IMR-90 (cell line): ENCODE measurements around the gene GDPD5. TPM values are rescaled to one million over a fixed set of nuclear protein-coding genes. Genes with fewer than 3 reads are reported as not detected.

ENCODE experiments used
- ATAC-seq: fragments of 200-7000 bp; cut with Tn5 transposase; 2 replicates; pipeline ENCODE4 v1.9.1; 2020; ENCODE audit warnings: low read depth, mild to moderate bottlenecking, moderate library complexity
- BruUV-seq: library from RNA; stranded (reverse); fragments of 400-500 nt; replicated peaks from 2 replicates; lab custom pipeline; 2021; lab: Mats Ljungman, UMichigan
- CTCF ChIA-PET: fragments of 300-600 bp; formaldehyde crosslinking; extraction: SDS; loops from one replicate; lab custom pipeline; 2021; ENCODE audit warnings: antibody characterized with exemption; lab: Yijun Ruan, JAX
- POLR2A ChIA-PET: fragments of 300-600 bp; sonication (Branson Sonifier 250); formaldehyde crosslinking; loops from one replicate; lab custom pipeline; 2022; ENCODE audit warnings: antibody characterized with exemption; ENCODE audit not compliant: unreplicated experiment; lab: Charles Lee
- DNase-seq: peaks from one replicate; pipeline ENCODE4 v3.0.0; 2013
- H2AFZ ChIP-seq: replicated peaks from 2 replicates; pipeline ENCODE3; 2013; ENCODE audit warnings: low read length, mild to moderate bottlenecking; ENCODE audit not compliant: poor library complexity
- H2AK5ac ChIP-seq: 2 replicates; pipeline ENCODE4 v1.6.1; 2013; ENCODE audit warnings: low read depth, low read length, inconsistent platforms
- H2AK9ac ChIP-seq: replicated peaks from 2 replicates; pipeline ENCODE3; 2013; ENCODE audit warnings: mild to moderate bottlenecking, low read depth, low read length, moderate library complexity; ENCODE audit not compliant: poor library complexity
- H2BK120ac ChIP-seq: 2 replicates; pipeline ENCODE4 v1.6.1; 2013; ENCODE audit warnings: low read depth, low read length, inconsistent platforms
- H2BK15ac ChIP-seq: 3 replicates; pipeline ENCODE4 v1.6.1; 2013; ENCODE audit warnings: low read depth, low read length, inconsistent platforms
- H2BK20ac ChIP-seq: 2 replicates; pipeline ENCODE4 v1.6.1; 2013; ENCODE audit warnings: low read depth, mild to moderate bottlenecking, inconsistent platforms, low read length, moderate library complexity
- H2BK5ac ChIP-seq: 2 replicates; pipeline ENCODE4 v1.6.1; 2013; ENCODE audit warnings: mild to moderate bottlenecking, low read depth, low read length, inconsistent platforms; ENCODE audit not compliant: poor library complexity, severe bottlenecking
- H3K14ac ChIP-seq: replicated peaks from 2 replicates; pipeline ENCODE4 v1.6.1; 2013; ENCODE audit warnings: low read depth, low read length, inconsistent platforms
- H3K18ac ChIP-seq: 2 replicates; pipeline ENCODE4 v1.6.1; 2013; ENCODE audit warnings: low read depth, low read length, control low read depth
- H3K23ac ChIP-seq: 2 replicates; pipeline ENCODE4 v1.6.1; 2013; ENCODE audit warnings: low read depth, low read length, inconsistent platforms
- H3K27ac ChIP-seq: 2 replicates; pipeline ENCODE4 v1.5.1; 2013; ENCODE audit warnings: mild to moderate bottlenecking, control low read depth, low read length; ENCODE audit not compliant: insufficient read depth
- H3K27me3 ChIP-seq: 2 replicates; pipeline ENCODE4 v1.6.1; 2013; ENCODE audit warnings: low read length; ENCODE audit not compliant: control insufficient read depth, insufficient read depth
- H3K36me3 ChIP-seq: 2 replicates; pipeline ENCODE4 v1.6.1; 2013; ENCODE audit warnings: low read length, mixed read lengths; ENCODE audit not compliant: control insufficient read depth, insufficient read depth
- H3K4ac ChIP-seq: 2 replicates; pipeline ENCODE4 v1.6.1; 2013; ENCODE audit warnings: low read depth, low read length, inconsistent platforms
- H3K4me1 ChIP-seq: 2 replicates; pipeline ENCODE4 v1.6.1; 2013; ENCODE audit warnings: low read length, mixed read lengths; ENCODE audit not compliant: control insufficient read depth, insufficient read depth
- H3K4me2 ChIP-seq: 2 replicates; pipeline ENCODE4 v1.6.1; 2013; ENCODE audit warnings: low read depth, mild to moderate bottlenecking, control low read depth, low read length, moderate library complexity
- H3K4me3 ChIP-seq: 2 replicates; pipeline ENCODE4 v1.5.1; 2013; ENCODE audit warnings: low read depth, mild to moderate bottlenecking, control low read depth, low read length, moderate library complexity; ENCODE audit not compliant: insufficient read depth
- H3K56ac ChIP-seq: 2 replicates; pipeline ENCODE4 v1.6.1; 2013; ENCODE audit warnings: low read length, inconsistent platforms; ENCODE audit not compliant: insufficient read depth; ENCODE audit errors: extremely low read depth
- H3K79me1 ChIP-seq, 2 experiments: 2 replicates each; pipeline ENCODE4 v1.6.1; 2013; ENCODE audit warnings: low read length in 2 of 2, inconsistent platforms in 1 of 2, low read depth in 1 of 2
- H3K9ac ChIP-seq: 2 replicates; pipeline ENCODE4 v1.6.1; 2013; ENCODE audit warnings: low read depth, low read length, control low read depth
- H3K9me1 ChIP-seq: 2 replicates; pipeline ENCODE4 v1.6.1; 2013; ENCODE audit warnings: low read length, inconsistent platforms; ENCODE audit not compliant: insufficient read depth
- H3K9me3 ChIP-seq: 2 replicates; pipeline ENCODE4 v1.6.1; 2013; ENCODE audit warnings: low read length; ENCODE audit not compliant: control insufficient read depth, insufficient read depth
- H4K20me1 ChIP-seq: 2 replicates; pipeline ENCODE4 v1.6.1; 2013; ENCODE audit warnings: low read length, inconsistent platforms; ENCODE audit not compliant: insufficient read depth
- H4K5ac ChIP-seq: 2 replicates; pipeline ENCODE4 v1.6.1; 2013; ENCODE audit warnings: mild to moderate bottlenecking, low read depth, low read length, control low read depth
- H4K8ac ChIP-seq, 2 experiments: 2 replicates each; pipeline ENCODE4 v1.6.1; 2013; ENCODE audit warnings: low read depth in 2 of 2, low read length in 2 of 2, control low read depth in 1 of 2, inconsistent platforms in 1 of 2
- H4K91ac ChIP-seq: 2 replicates; pipeline ENCODE4 v1.6.1; 2013; ENCODE audit warnings: low read depth, low read length, inconsistent platforms; ENCODE audit not compliant: insufficient read depth
- BHLHE40 ChIP-seq: fragments of 150-350 bp; IDR thresholded peaks from 2 replicates; pipeline ENCODE4 v1.6.1; 2016; ENCODE audit warnings: mild to moderate bottlenecking, low read depth, low read length
- CEBPB ChIP-seq: IDR thresholded peaks from 2 replicates; pipeline ENCODE4 v1.6.1; 2012; ENCODE audit warnings: low read depth, low read length, improper control_type of control experiment
- CHD1 ChIP-seq: IDR thresholded peaks from 2 replicates; pipeline ENCODE4 v1.6.1; 2012; ENCODE audit warnings: low read depth, low read length, improper control_type of control experiment
- CTCF ChIP-seq: conservative IDR thresholded peaks from 2 replicates; pipeline ENCODE4 v1.5.1; 2012; ENCODE audit warnings: mild to moderate bottlenecking, low read depth, low read length, improper control_type of control experiment
- ELK1 ChIP-seq: fragments of 150-350 bp; IDR thresholded peaks from 2 replicates; pipeline ENCODE4 v1.6.1; 2016; ENCODE audit warnings: low read depth, mild to moderate bottlenecking, low read length, moderate library complexity, borderline replicate concordance
- FOS ChIP-seq: fragments of 150-350 bp; IDR thresholded peaks from 2 replicates; pipeline ENCODE4 v1.6.1; 2016; ENCODE audit warnings: low read depth, low read length
- MAFK ChIP-seq: IDR thresholded peaks from 2 replicates; pipeline ENCODE4 v1.6.1; 2012; ENCODE audit warnings: low read depth, low read length, improper control_type of control experiment
- MAZ ChIP-seq: IDR thresholded peaks from 2 replicates; pipeline ENCODE4 v1.6.1; 2012; ENCODE audit warnings: low read depth, mild to moderate bottlenecking, low read length, improper control_type of control experiment, moderate library complexity, borderline replicate concordance
- MXI1 ChIP-seq: IDR thresholded peaks from 2 replicates; pipeline ENCODE4 v1.6.1; 2012; ENCODE audit warnings: low read depth, mild to moderate bottlenecking, low read length, moderate library complexity, borderline replicate concordance
- NFE2L2 ChIP-seq: fragments of 150-350 bp; IDR thresholded peaks from 2 replicates; pipeline ENCODE4 v1.6.1; 2016; ENCODE audit warnings: low read depth, mild to moderate bottlenecking, low read length
- POLR2A ChIP-seq: IDR thresholded peaks from 2 replicates; pipeline ENCODE4 v1.6.1; 2012; ENCODE audit warnings: mild to moderate bottlenecking, low read depth, low read length
- RAD21 ChIP-seq: IDR thresholded peaks from 2 replicates; pipeline ENCODE4 v1.6.1; 2012; ENCODE audit warnings: low read length, improper control_type of control experiment
- RCOR1 ChIP-seq: IDR thresholded peaks from 2 replicates; pipeline ENCODE4 v1.6.1; 2012; ENCODE audit warnings: mild to moderate bottlenecking, low read length, improper control_type of control experiment; ENCODE audit not compliant: insufficient replicate concordance
- RFX5 ChIP-seq: IDR thresholded peaks from 2 replicates; pipeline ENCODE4 v1.8.0; 2012; ENCODE audit warnings: low read depth, mild to moderate bottlenecking, low read length, moderate library complexity
- SMC3 ChIP-seq: fragments of 150-350 bp; IDR thresholded peaks from 2 replicates; pipeline ENCODE4 v1.6.1; 2016; ENCODE audit warnings: low read depth, mild to moderate bottlenecking, antibody characterized with exemption, low read length, moderate library complexity
- USF2 ChIP-seq: fragments of 150-350 bp; IDR thresholded peaks from 2 replicates; pipeline ENCODE4 v1.6.1; 2017; ENCODE audit warnings: mild to moderate bottlenecking, antibody characterized with exemption, low read length, low read depth
- WGBS, 2 experiments: methylation state at CpG; one replicate each; pipeline versions ENCODE4 v1.1.5 to v1.1.7; 2013; ENCODE audit warnings: missing lambda C conversion rate in 2 of 2; ENCODE audit not compliant: insufficient read length in 1 of 2; ENCODE audit errors: extremely low coverage in 2 of 2; 5-methylcytosine and 5-hydroxymethylcytosine counted together
- dilution Hi-C: fragments of 300-500 bp; cut with HindIII; formaldehyde crosslinking; loops from one replicate; pipeline ENCODE4 v1.14.3; 2018; ENCODE audit warnings: low sequenced_read_pairs; ENCODE audit not compliant: unreplicated experiment
- in situ Hi-C: fragments of 300-500 bp; cut with MboI; formaldehyde crosslinking; loops from 3 replicates; pipeline ENCODE4 v1.14.3; 2019; ENCODE audit warnings: low sequenced_read_pairs, inconsistent platforms, mixed read lengths
- intact Hi-C: fragments of 100-400 bp; cut with micrococcal nuclease; formaldehyde crosslinking; loops from 2 replicates; pipeline ENCODE4 v1.10.0; 2022
- polyA plus RNA-seq, 3 experiments: library from polyadenylated mRNA; depleted of rRNA; stranded (reverse); fragments of >200 nt; gene quantifications; 2 replicates each; pipeline ENCODE4 v1.2.3, GENCODE V29; 2012; ENCODE audit warnings: low replicate concordance in 1 of 3
- total RNA-seq: library from RNA; depleted of rRNA; stranded (reverse); fragments of >200 nt; gene quantifications from 2 replicates; pipeline ENCODE4 v1.2.3, GENCODE V29; 2012

The GDPD5 gene
- total and polyA plus RNA-seq, 2 of the 4 experiments (the other 2 are of a cell fraction): 2.0 to 7.9 TPM

GRCh38 chr11:75433443-75433842 is 92.3 kb downstream of the GDPD5 start:
- H3K4ac ChIP-seq: no peak overlapping the region
- H3K56ac ChIP-seq: no peak overlapping the region
- H3K14ac ChIP-seq: no peak overlapping the region
- CTCF ChIA-PET: interaction anchor here (1.0 kb wide), 1 partner anchor 10 kb away, joined by 3 read pairs; no protein-coding TSS in a partner anchor
- BruUV-seq: no TSS peak
- H2BK20ac ChIP-seq: no peak overlapping the region
- intact Hi-C loops: no loop called here
- H2AFZ ChIP-seq: no peak overlapping the region
- 0 out of 2 replicates have a peak, but pooled peaks cover 3% of the 10 kb centered on the region for H4K20me1 ChIP-seq
- no peak overlapping the region for H2AK5ac ChIP-seq
- POLR2A ChIA-PET: no interaction called here
- no peak for TF ChIP-seq BHLHE40
- TF ChIP-seq CEBPB: no peak
- no peak for TF ChIP-seq POLR2A
- TF ChIP-seq MAZ: no peak
- no peak for TF ChIP-seq CTCF
- no peak for TF ChIP-seq RFX5
- TF ChIP-seq NFE2L2: no peak
- no peak for TF ChIP-seq SMC3
- TF ChIP-seq CHD1: no peak
- TF ChIP-seq RAD21: no peak
- no peak for TF ChIP-seq USF2
- no peak for TF ChIP-seq RCOR1
- TF ChIP-seq FOS: no peak
- TF ChIP-seq MAFK: no peak
- no peak for TF ChIP-seq MXI1
- TF ChIP-seq ELK1: no peak
- H2BK15ac ChIP-seq: no peak overlapping the region
- H2BK120ac ChIP-seq: no peak overlapping the region
- ATAC-seq: no peak
- no peak overlapping the region for H2BK5ac ChIP-seq
- peaks cover 36% of the 10 kb centered on the region for H3K27me3 ChIP-seq
- H3K27ac ChIP-seq: no peak overlapping the region
- H2AK9ac ChIP-seq: peak overlapping the region; percentile 63
- 0 out of 2 replicates have a peak, but pooled peaks cover 3% of the 10 kb centered on the region for H3K4me1 ChIP-seq
- H4K5ac ChIP-seq: no peak overlapping the region
- H3K4me2 ChIP-seq: no peak overlapping the region
- in situ Hi-C loops: no loop called here
- 0 out of 2 replicates have a peak, but pooled peaks cover 3% of the 10 kb centered on the region for H3K9me1 ChIP-seq
- H4K8ac ChIP-seq: no peak overlapping the region
- dilution Hi-C loops: no loop called here
- peaks cover 6% of the 10 kb centered on the region for H3K9me3 ChIP-seq
- H3K36me3 ChIP-seq: no peaks in the 10 kb centered on the region
- WGBS, 2 experiments: 87% methylated on average over 3 of the region's 6 CpGs; no CpG with 5 or more reads in 1 of the 2 experiments
- H3K4me3 ChIP-seq: no peak overlapping the region
- no peaks in the 10 kb centered on the region for H3K79me1 ChIP-seq
- no peak overlapping the region for H3K18ac ChIP-seq
- H3K23ac ChIP-seq: no peak overlapping the region
- no peak overlapping the region for H4K91ac ChIP-seq
- H3K9ac ChIP-seq: no peak overlapping the region
- no peak for DNase-seq
